IMR-90 (cell line): ENCODE data around the gene HOXB1. TPM values are rescaled to one million over a fixed set of nuclear protein-coding genes. Genes with fewer than 3 reads are reported as not detected.
A peak's percentile ranks its signal among the peaks of the same experiment; 100 is the strongest.

Experiments
- ATAC-seq: fragments of 200-7000 bp; cut with Tn5 transposase; 2 replicates; pipeline ENCODE4 v1.9.1; 2020; ENCODE audit warnings: low read depth, mild to moderate bottlenecking, moderate library complexity
- BruUV-seq: library from RNA; stranded (reverse); fragments of 400-500 nt; replicated peaks from 2 replicates; lab custom pipeline; 2021; lab: Mats Ljungman, UMichigan
- CTCF ChIA-PET: fragments of 300-600 bp; formaldehyde crosslinking; extraction: SDS; loops from one replicate; lab custom pipeline; 2021; ENCODE audit warnings: antibody characterized with exemption; lab: Yijun Ruan, JAX
- POLR2A ChIA-PET: fragments of 300-600 bp; sonication (Branson Sonifier 250); formaldehyde crosslinking; loops from one replicate; lab custom pipeline; 2022; ENCODE audit warnings: antibody characterized with exemption; ENCODE audit not compliant: unreplicated experiment; lab: Charles Lee
- DNase-seq: peaks from one replicate; pipeline ENCODE4 v3.0.0; 2013
- H2AFZ ChIP-seq: replicated peaks from 2 replicates; pipeline ENCODE3; 2013; ENCODE audit warnings: low read length, mild to moderate bottlenecking; ENCODE audit not compliant: poor library complexity
- H2AK5ac ChIP-seq: 2 replicates; pipeline ENCODE4 v1.6.1; 2013; ENCODE audit warnings: low read depth, low read length, inconsistent platforms
- H2AK9ac ChIP-seq: replicated peaks from 2 replicates; pipeline ENCODE3; 2013; ENCODE audit warnings: mild to moderate bottlenecking, low read depth, low read length, moderate library complexity; ENCODE audit not compliant: poor library complexity
- H2BK120ac ChIP-seq: 2 replicates; pipeline ENCODE4 v1.6.1; 2013; ENCODE audit warnings: low read depth, low read length, inconsistent platforms
- H2BK15ac ChIP-seq: 3 replicates; pipeline ENCODE4 v1.6.1; 2013; ENCODE audit warnings: low read depth, low read length, inconsistent platforms
- H2BK20ac ChIP-seq: 2 replicates; pipeline ENCODE4 v1.6.1; 2013; ENCODE audit warnings: low read depth, mild to moderate bottlenecking, inconsistent platforms, low read length, moderate library complexity
- H2BK5ac ChIP-seq: 2 replicates; pipeline ENCODE4 v1.6.1; 2013; ENCODE audit warnings: mild to moderate bottlenecking, low read depth, low read length, inconsistent platforms; ENCODE audit not compliant: poor library complexity, severe bottlenecking
- H3K14ac ChIP-seq: replicated peaks from 2 replicates; pipeline ENCODE4 v1.6.1; 2013; ENCODE audit warnings: low read depth, low read length, inconsistent platforms
- H3K18ac ChIP-seq: 2 replicates; pipeline ENCODE4 v1.6.1; 2013; ENCODE audit warnings: low read depth, low read length, control low read depth
- H3K23ac ChIP-seq: 2 replicates; pipeline ENCODE4 v1.6.1; 2013; ENCODE audit warnings: low read depth, low read length, inconsistent platforms
- H3K27ac ChIP-seq: 2 replicates; pipeline ENCODE4 v1.5.1; 2013; ENCODE audit warnings: mild to moderate bottlenecking, control low read depth, low read length; ENCODE audit not compliant: insufficient read depth
- H3K27me3 ChIP-seq: 2 replicates; pipeline ENCODE4 v1.6.1; 2013; ENCODE audit warnings: low read length; ENCODE audit not compliant: control insufficient read depth, insufficient read depth
- H3K36me3 ChIP-seq: 2 replicates; pipeline ENCODE4 v1.6.1; 2013; ENCODE audit warnings: low read length, mixed read lengths; ENCODE audit not compliant: control insufficient read depth, insufficient read depth
- H3K4ac ChIP-seq: 2 replicates; pipeline ENCODE4 v1.6.1; 2013; ENCODE audit warnings: low read depth, low read length, inconsistent platforms
- H3K4me1 ChIP-seq: 2 replicates; pipeline ENCODE4 v1.6.1; 2013; ENCODE audit warnings: low read length, mixed read lengths; ENCODE audit not compliant: control insufficient read depth, insufficient read depth
- H3K4me2 ChIP-seq: 2 replicates; pipeline ENCODE4 v1.6.1; 2013; ENCODE audit warnings: low read depth, mild to moderate bottlenecking, control low read depth, low read length, moderate library complexity
- H3K4me3 ChIP-seq: 2 replicates; pipeline ENCODE4 v1.5.1; 2013; ENCODE audit warnings: low read depth, mild to moderate bottlenecking, control low read depth, low read length, moderate library complexity; ENCODE audit not compliant: insufficient read depth
- H3K56ac ChIP-seq: 2 replicates; pipeline ENCODE4 v1.6.1; 2013; ENCODE audit warnings: low read length, inconsistent platforms; ENCODE audit not compliant: insufficient read depth; ENCODE audit errors: extremely low read depth
- H3K79me1 ChIP-seq, 2 experiments: 2 replicates each; pipeline ENCODE4 v1.6.1; 2013; ENCODE audit warnings: low read length in 2 of 2, inconsistent platforms in 1 of 2, low read depth in 1 of 2
- H3K9ac ChIP-seq: 2 replicates; pipeline ENCODE4 v1.6.1; 2013; ENCODE audit warnings: low read depth, low read length, control low read depth
- H3K9me1 ChIP-seq: 2 replicates; pipeline ENCODE4 v1.6.1; 2013; ENCODE audit warnings: low read length, inconsistent platforms; ENCODE audit not compliant: insufficient read depth
- H3K9me3 ChIP-seq: 2 replicates; pipeline ENCODE4 v1.6.1; 2013; ENCODE audit warnings: low read length; ENCODE audit not compliant: control insufficient read depth, insufficient read depth
- H4K20me1 ChIP-seq: 2 replicates; pipeline ENCODE4 v1.6.1; 2013; ENCODE audit warnings: low read length, inconsistent platforms; ENCODE audit not compliant: insufficient read depth
- H4K5ac ChIP-seq: 2 replicates; pipeline ENCODE4 v1.6.1; 2013; ENCODE audit warnings: mild to moderate bottlenecking, low read depth, low read length, control low read depth
- H4K8ac ChIP-seq, 2 experiments: 2 replicates each; pipeline ENCODE4 v1.6.1; 2013; ENCODE audit warnings: low read depth in 2 of 2, low read length in 2 of 2, control low read depth in 1 of 2, inconsistent platforms in 1 of 2
- H4K91ac ChIP-seq: 2 replicates; pipeline ENCODE4 v1.6.1; 2013; ENCODE audit warnings: low read depth, low read length, inconsistent platforms; ENCODE audit not compliant: insufficient read depth
- MAFK ChIP-seq: IDR thresholded peaks from 2 replicates; pipeline ENCODE4 v1.6.1; 2012; ENCODE audit warnings: low read depth, low read length, improper control_type of control experiment
- MXI1 ChIP-seq: IDR thresholded peaks from 2 replicates; pipeline ENCODE4 v1.6.1; 2012; ENCODE audit warnings: low read depth, mild to moderate bottlenecking, low read length, moderate library complexity, borderline replicate concordance
- WGBS, 2 experiments: methylation state at CpG; one replicate each; pipeline versions ENCODE4 v1.1.5 to v1.1.7; 2013; ENCODE audit warnings: missing lambda C conversion rate in 2 of 2; ENCODE audit not compliant: insufficient read length in 1 of 2; ENCODE audit errors: extremely low coverage in 2 of 2; 5-methylcytosine and 5-hydroxymethylcytosine counted together
- dilution Hi-C: fragments of 300-500 bp; cut with HindIII; formaldehyde crosslinking; loops from one replicate; pipeline ENCODE4 v1.14.3; 2018; ENCODE audit warnings: low sequenced_read_pairs; ENCODE audit not compliant: unreplicated experiment
- in situ Hi-C: fragments of 300-500 bp; cut with MboI; formaldehyde crosslinking; loops from 3 replicates; pipeline ENCODE4 v1.14.3; 2019; ENCODE audit warnings: low sequenced_read_pairs, inconsistent platforms, mixed read lengths
- intact Hi-C: fragments of 100-400 bp; cut with micrococcal nuclease; formaldehyde crosslinking; loops from 2 replicates; pipeline ENCODE4 v1.10.0; 2022
- polyA plus RNA-seq, 3 experiments: library from polyadenylated mRNA; depleted of rRNA; stranded (reverse); fragments of >200 nt; gene quantifications; 2 replicates each; pipeline ENCODE4 v1.2.3, GENCODE V29; 2012; ENCODE audit warnings: low replicate concordance in 1 of 3
- total RNA-seq: library from RNA; depleted of rRNA; stranded (reverse); fragments of >200 nt; gene quantifications from 2 replicates; pipeline ENCODE4 v1.2.3, GENCODE V29; 2012
- TF ChIP-seq, protein P1 (sequence below): fragments of 150-350 bp; IDR thresholded peaks from 2 replicates; pipeline ENCODE4 v1.6.1; 2016; ENCODE audit warnings: low read depth, mild to moderate bottlenecking, low read length, moderate library complexity, borderline replicate concordance

HOXB1 gene
- total and polyA plus RNA-seq, 2 of the 4 experiments (the other 2 are of a cell fraction): not detected

DNA sequence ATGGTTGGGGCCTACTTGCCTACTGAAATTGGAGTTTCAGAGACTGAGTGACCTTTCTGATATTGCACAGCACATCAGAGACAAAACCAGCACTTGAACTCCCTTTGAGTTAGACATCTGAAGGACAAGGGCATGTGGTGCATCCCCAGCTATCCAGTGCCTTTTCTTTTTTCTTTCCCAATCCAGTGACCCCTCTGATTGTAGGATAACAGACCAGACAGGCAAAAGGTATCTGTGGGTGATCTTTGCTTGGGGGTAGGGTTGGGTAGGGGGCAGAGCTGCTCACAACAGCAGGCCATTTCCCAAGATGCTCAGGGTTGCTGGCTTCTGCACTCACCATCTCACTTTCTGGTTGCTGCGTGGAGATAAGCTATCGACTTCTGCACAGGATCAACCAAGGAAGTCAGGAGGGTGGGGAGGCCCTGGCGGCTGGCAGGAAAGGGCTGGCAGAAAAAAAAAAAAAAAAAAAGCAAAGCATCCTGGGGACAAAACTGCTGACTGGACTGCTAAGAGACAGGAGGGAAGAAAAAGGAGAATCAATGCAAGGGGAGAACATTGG, 42.2 kb downstream of the HOXB1 start:
- Histone ChIP-seq H3K79me1 (peaks cover 6 to 35% of the 10 kb centered on the region in 2 experiments; a peak in 3 of 4 replicates), H3K23ac (peak overlapping the region; percentile 64; the same call in 1 of the 2 replicates), H3K56ac (no peak overlapping the region), H3K18ac (no peak overlapping the region; the same call in 1 of the 2 replicates), H3K27ac (no peak overlapping the region), H3K4ac (peak overlapping the region; percentile 41), H3K4me2 (no peak overlapping the region), H2AK9ac (no peak overlapping the region), H3K4me3 (no peak overlapping the region), H3K9me3 (no peaks in the 10 kb centered on the region), H2BK20ac (peak overlapping the region; percentile 58; the same call in 1 of the 2 replicates), H3K14ac (peak overlapping the region; percentile 8; the same call in 1 of the 2 replicates), H2BK120ac (peak overlapping the region; percentile 44; the same call in 1 of the 2 replicates), H2AFZ (no peak overlapping the region), H3K9me1 (peaks cover 19% of the 10 kb centered on the region), H3K9ac (no peak overlapping the region), H4K8ac (no peak overlapping the region), H4K20me1 (peaks cover 4% of the 10 kb centered on the region; the same call in 1 of the 2 replicates), H4K91ac (peak overlapping the region; percentile 54; the same call in 1 of the 2 replicates), H3K4me1 (peaks cover 28% of the 10 kb centered on the region), H4K5ac (no peak overlapping the region), H3K36me3 (no peaks in the 10 kb centered on the region), H2AK5ac (peak overlapping the region; percentile 64; the same call in 1 of the 2 replicates), H2BK5ac (no peak overlapping the region), H2BK15ac (peak overlapping the region; percentile 65; the same call in 2 of the 3 replicates), H3K27me3 (no peaks in the 10 kb centered on the region)
- BruUV-seq: no TSS peak
- WGBS, 2 experiments: 100% methylated on average over 1 of the region's 3 CpGs; no CpG with 5 or more reads in 1 of the 2 experiments
- dilution Hi-C loops: no loop called here
- ChIA-PET POLR2A (no interaction called here), CTCF (no interaction called here)
- in situ Hi-C loops: no loop called here
- TF ChIP-seq MAFK: peak; percentile 55
- TF ChIP-seq, protein P1, sequence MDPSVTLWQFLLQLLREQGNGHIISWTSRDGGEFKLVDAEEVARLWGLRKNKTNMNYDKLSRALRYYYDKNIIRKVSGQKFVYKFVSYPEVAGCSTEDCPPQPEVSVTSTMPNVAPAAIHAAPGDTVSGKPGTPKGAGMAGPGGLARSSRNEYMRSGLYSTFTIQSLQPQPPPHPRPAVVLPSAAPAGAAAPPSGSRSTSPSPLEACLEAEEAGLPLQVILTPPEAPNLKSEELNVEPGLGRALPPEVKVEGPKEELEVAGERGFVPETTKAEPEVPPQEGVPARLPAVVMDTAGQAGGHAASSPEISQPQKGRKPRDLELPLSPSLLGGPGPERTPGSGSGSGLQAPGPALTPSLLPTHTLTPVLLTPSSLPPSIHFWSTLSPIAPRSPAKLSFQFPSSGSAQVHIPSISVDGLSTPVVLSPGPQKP: no peak
- TF ChIP-seq MXI1: no peak
- ATAC-seq (no peak), DNase-seq (no peak)
- intact Hi-C loops: no loop called here
